Measurements from ENCODE around the gene STAG2. TPM values are rescaled to one million over a fixed set of nuclear protein-coding genes. Genes with fewer than 3 reads are reported as not detected.

The STAG2 gene
- total RNA-seq, 1 donor from 2014 or later = 75.4 TPM

GRCh38 chrX:123965712-123966111 is 4.2 kb downstream of the STAG2 start:
- Mint-ChIP-seq H3K9me3 (ENCODE audit: low read depth) (peaks cover 11% of the 10 kb centered on the region), H3K36me3 (ENCODE audit: insufficient read depth) (peaks cover 4% of the 10 kb centered on the region), H3K4me1 (ENCODE audit: low read depth) (peaks cover 22% of the 10 kb centered on the region), H3K27ac (no peak overlapping the region), H3K27me3 (no peaks in the 10 kb centered on the region), H3K4me3 (ENCODE audit: low read depth) (no peak overlapping the region)
- TF ChIP-seq CTCF (IDR thresholded peaks at IDR 0.05; ENCODE audit: unreplicated experiment) = no peak
- DNase-seq (ENCODE audit: low spot score, unreplicated experiment) = no peak

GRCh38 chrX:123967497-123967896 is 6.0 kb downstream of the STAG2 start:
- H3K9me3 Mint-ChIP-seq (ENCODE audit: low read depth) = peaks cover 13% of the 10 kb centered on the region
- no peaks in the 10 kb centered on the region for H3K27me3 Mint-ChIP-seq
- peaks cover 5% of the 10 kb centered on the region for H3K36me3 Mint-ChIP-seq (ENCODE audit: insufficient read depth)
- no peak overlapping the region for H3K27ac Mint-ChIP-seq
- H3K4me3 Mint-ChIP-seq (ENCODE audit: low read depth) = no peak overlapping the region
- TF ChIP-seq CTCF (IDR thresholded peaks at IDR 0.05; ENCODE audit: unreplicated experiment) = no peak
- DNase-seq (ENCODE audit: low spot score, unreplicated experiment) = no peak
- peaks cover 23% of the 10 kb centered on the region for H3K4me1 Mint-ChIP-seq (ENCODE audit: low read depth)

- Mint-ChIP-seq H3K27ac (peak overlapping the region; percentile 41), H3K4me3 (ENCODE audit: low read depth) (no peak overlapping the region), H3K27me3 (no peaks in the 10 kb centered on the region), H3K9me3 (ENCODE audit: low read depth) (peaks cover 13% of the 10 kb centered on the region), H3K36me3 (ENCODE audit: insufficient read depth) (peaks cover 5% of the 10 kb centered on the region), H3K4me1 (ENCODE audit: low read depth) (peaks cover 22% of the 10 kb centered on the region)
- no peak for TF ChIP-seq CTCF (IDR thresholded peaks at IDR 0.05; ENCODE audit: unreplicated experiment)
- DNase-seq (ENCODE audit: low spot score, unreplicated experiment) = no peak
Measured at GRCh38 chrX:123968383-123969050, 7.0 kb downstream of the STAG2 start.

GRCh38 chrX:123971982-123972381 is 10.5 kb downstream of the STAG2 start:
- Mint-ChIP-seq H3K4me1 (ENCODE audit: low read depth) (peaks cover 8% of the 10 kb centered on the region), H3K9me3 (ENCODE audit: low read depth) (peaks cover 3% of the 10 kb centered on the region), H3K4me3 (ENCODE audit: low read depth) (no peak overlapping the region), H3K27ac (no peak overlapping the region), H3K36me3 (ENCODE audit: insufficient read depth) (peaks cover 1% of the 10 kb centered on the region), H3K27me3 (no peaks in the 10 kb centered on the region)
- no peak for DNase-seq (ENCODE audit: low spot score, unreplicated experiment)
- TF ChIP-seq CTCF (IDR thresholded peaks at IDR 0.05; ENCODE audit: unreplicated experiment) = no peak

GRCh38 chrX:123973921-123974320 is 12.4 kb downstream of the STAG2 start:
- Mint-ChIP-seq H3K27ac (no peak overlapping the region), H3K4me3 (ENCODE audit: low read depth) (no peak overlapping the region), H3K4me1 (ENCODE audit: low read depth) (peaks cover 6% of the 10 kb centered on the region), H3K27me3 (no peaks in the 10 kb centered on the region), H3K36me3 (ENCODE audit: insufficient read depth) (peaks cover 1% of the 10 kb centered on the region), H3K9me3 (ENCODE audit: low read depth) (peaks cover 3% of the 10 kb centered on the region)
- no peak for DNase-seq (ENCODE audit: low spot score, unreplicated experiment)
- no peak for TF ChIP-seq CTCF (IDR thresholded peaks at IDR 0.05; ENCODE audit: unreplicated experiment)

All from progenitor cell of endocrine pancreas (in vitro differentiated cells).